Measurements from ENCODE around the gene MLPH. TPM values are rescaled to one million over a fixed set of nuclear protein-coding genes. Genes with fewer than 3 reads are reported as not detected.

MLPH gene
- polyA plus RNA-seq, 6 donors from 2014 or later, result not detected

GRCh38 chr2:237513693-237514092 lies 26.6 kb downstream of the MLPH start:
- H3K9me3 Mint-ChIP-seq, result peaks cover 0 to 10% (median 0%) of the 10 kb centered on the region in 7 donors
- H3K27ac Mint-ChIP-seq, result no peak overlapping the region

GRCh38 chr2:237514474-237515130 lies 27.6 kb downstream of the MLPH start:
- Mint-ChIP-seq H3K36me3 (no peaks in the 10 kb centered on the region), H3K27me3 (peaks cover 0 to 19% (median 6%) of the 10 kb centered on the region in 3 donors), H3K4me3 (no peak overlapping the region), H3K9me3 (peaks cover 0 to 10% (median 0%) of the 10 kb centered on the region in 7 donors), H3K27ac (peak overlapping the region in 3 of 6 donors; percentile 22 to 77 (median 28)), H3K4me1 (no peaks in the 10 kb centered on the region)
- no peak for DNase-seq
- ATAC-seq (ENCODE audit: low read depth in 2 of 2), result no peak

More at GRCh38 chr2:237513693-237514092, 26.6 kb downstream of the MLPH start:
- ATAC-seq (ENCODE audit: low read depth in 2 of 2) (no peak), DNase-seq (no peak)
- Mint-ChIP-seq H3K4me1 (no peaks in the 10 kb centered on the region), H3K36me3 (no peaks in the 10 kb centered on the region), H3K27me3 (peaks cover 2 to 22% (median 9%) of the 10 kb centered on the region in 3 donors), H3K4me3 (no peak overlapping the region)

- Mint-ChIP-seq H3K4me3 (no peak overlapping the region), H3K36me3 (no peaks in the 10 kb centered on the region), H3K4me1 (no peaks in the 10 kb centered on the region), H3K27ac (peak overlapping the region in 3 of 6 donors; percentile 28 to 70 (median 39)), H3K27me3 (peaks cover 0 to 19% (median 6%) of the 10 kb centered on the region in 3 donors), H3K9me3 (peaks cover 0 to 10% (median 0%) of the 10 kb centered on the region in 7 donors)
- ATAC-seq (ENCODE audit: low read depth in 2 of 2), result no peak
- no peak for DNase-seq
These were observed 28.1 kb downstream of the MLPH start for GRCh38 chr2:237515166-237515565.

GRCh38 chr2:237515621-237516275 lies 28.7 kb downstream of the MLPH start:
- H3K4me1 Mint-ChIP-seq, result no peaks in the 10 kb centered on the region
- H3K27ac Mint-ChIP-seq, result peak overlapping the region in 1 of 6 donors; percentile 81
- peaks cover 0 to 10% (median 0%) of the 10 kb centered on the region in 7 donors for H3K9me3 Mint-ChIP-seq
- peaks cover 0 to 19% (median 3%) of the 10 kb centered on the region in 3 donors for H3K27me3 Mint-ChIP-seq
- DNase-seq (no peak), ATAC-seq (ENCODE audit: low read depth in 2 of 2) (no peak)
- no peak overlapping the region for H3K4me3 Mint-ChIP-seq
- H3K36me3 Mint-ChIP-seq, result no peaks in the 10 kb centered on the region

GRCh38 chr2:237517163-237517562 lies 30.1 kb downstream of the MLPH start:
- DNase-seq, result no peak
- no peak for ATAC-seq (ENCODE audit: low read depth in 2 of 2)
- Mint-ChIP-seq H3K36me3 (no peaks in the 10 kb centered on the region), H3K4me1 (no peaks in the 10 kb centered on the region), H3K4me3 (no peak overlapping the region), H3K9me3 (peaks cover 0 to 10% (median 0%) of the 10 kb centered on the region in 7 donors), H3K27me3 (peaks cover 0 to 19% (median 0%) of the 10 kb centered on the region in 3 donors), H3K27ac (no peak overlapping the region)

- no peaks in the 10 kb centered on the region for H3K4me1 Mint-ChIP-seq
- H3K27me3 Mint-ChIP-seq, result peaks cover 0 to 19% (median 0%) of the 10 kb centered on the region in 3 donors
- H3K9me3 Mint-ChIP-seq, result peaks cover 0 to 10% (median 0%) of the 10 kb centered on the region in 7 donors
- no peak overlapping the region for H3K4me3 Mint-ChIP-seq
- ATAC-seq (ENCODE audit: low read depth in 2 of 2) (no peak), DNase-seq (no peak)
- no peaks in the 10 kb centered on the region for H3K36me3 Mint-ChIP-seq
- H3K27ac Mint-ChIP-seq, result no peak overlapping the region
These were observed 30.9 kb downstream of the MLPH start for GRCh38 chr2:237517990-237518389.

GRCh38 chr2:237519506-237520245 lies 32.6 kb downstream of the MLPH start:
- Mint-ChIP-seq H3K4me3 (no peak overlapping the region), H3K9me3 (peaks cover 0 to 10% (median 0%) of the 10 kb centered on the region in 7 donors), H3K27me3 (peaks cover 0 to 18% (median 0%) of the 10 kb centered on the region in 3 donors), H3K4me1 (no peaks in the 10 kb centered on the region), H3K27ac (no peak overlapping the region), H3K36me3 (no peaks in the 10 kb centered on the region)
- DNase-seq, result no peak
- no peak for ATAC-seq (ENCODE audit: low read depth in 2 of 2)

- Mint-ChIP-seq H3K36me3 (no peaks in the 10 kb centered on the region), H3K9me3 (peaks cover 0 to 10% (median 0%) of the 10 kb centered on the region in 7 donors), H3K27ac (peak overlapping the region in 1 of 6 donors; percentile 19), H3K4me3 (no peak overlapping the region), H3K27me3 (peaks cover 0 to 12% (median 0%) of the 10 kb centered on the region in 3 donors), H3K4me1 (no peaks in the 10 kb centered on the region)
- ATAC-seq (ENCODE audit: low read depth in 2 of 2), result no peak
- DNase-seq, result no peak
These were observed 33.2 kb downstream of the MLPH start for GRCh38 chr2:237520290-237520689.

GRCh38 chr2:237524631-237525030 lies 37.6 kb downstream of the MLPH start:
- H3K9me3 Mint-ChIP-seq, result no peaks in the 10 kb centered on the region
- no peaks in the 10 kb centered on the region for H3K27me3 Mint-ChIP-seq
- H3K4me1 Mint-ChIP-seq, result peaks cover 0 to 6% (median 3%) of the 10 kb centered on the region in 3 donors

GRCh38 chr2:237525559-237526157 lies 38.6 kb downstream of the MLPH start:
- DNase-seq (no peak), ATAC-seq (ENCODE audit: low read depth in 2 of 2) (no peak)
- Mint-ChIP-seq H3K4me1 (peaks cover 0 to 15% (median 6%) of the 10 kb centered on the region in 3 donors), H3K36me3 (no peaks in the 10 kb centered on the region), H3K27ac (no peak overlapping the region), H3K4me3 (no peak overlapping the region), H3K27me3 (no peaks in the 10 kb centered on the region), H3K9me3 (no peaks in the 10 kb centered on the region)

More at GRCh38 chr2:237524631-237525030, 37.6 kb downstream of the MLPH start:
- ATAC-seq (ENCODE audit: low read depth in 2 of 2) (no peak), DNase-seq (no peak)
- Mint-ChIP-seq H3K27ac (no peak overlapping the region), H3K4me3 (no peak overlapping the region), H3K36me3 (no peaks in the 10 kb centered on the region)

- H3K27ac Mint-ChIP-seq, result no peak overlapping the region
- ATAC-seq (ENCODE audit: low read depth in 2 of 2) (no peak), DNase-seq (no peak)
These were observed 40.2 kb downstream of the MLPH start for GRCh38 chr2:237527233-237527632.

GRCh38 chr2:237527766-237528165 lies 40.7 kb downstream of the MLPH start:
- Mint-ChIP-seq H3K4me3 (no peak overlapping the region), H3K27me3 (no peaks in the 10 kb centered on the region), H3K36me3 (no peaks in the 10 kb centered on the region), H3K27ac (no peak overlapping the region), H3K9me3 (no peaks in the 10 kb centered on the region), H3K4me1 (peaks cover 0 to 19% (median 6%) of the 10 kb centered on the region in 3 donors)
- no peak for DNase-seq
- no peak for ATAC-seq (ENCODE audit: low read depth in 2 of 2)

More at GRCh38 chr2:237527233-237527632, 40.2 kb downstream of the MLPH start:
- Mint-ChIP-seq H3K9me3 (no peaks in the 10 kb centered on the region), H3K4me1 (peaks cover 0 to 19% (median 6%) of the 10 kb centered on the region in 3 donors), H3K4me3 (no peak overlapping the region), H3K27me3 (no peaks in the 10 kb centered on the region), H3K36me3 (no peaks in the 10 kb centered on the region)
